ENCODE data around the gene ATP2B2. TPM values are rescaled to one million over a fixed set of nuclear protein-coding genes. Genes with fewer than 3 reads are reported as not detected.

ATP2B2 gene
- total RNA-seq, 2 donors from 2014 or later, result 0.14 to 0.74 TPM

GRCh38 chr3:10376353-10376752 is 129.0 kb downstream of the ATP2B2 start:
- no peaks in the 10 kb centered on the region for H3K27me3 ChIP-seq (replicated peaks; ENCODE audit: insufficient read depth)
- H3K27ac ChIP-seq, result no peak overlapping the region
- DNase-seq (ENCODE audit: low spot score), result no peak
- no peak overlapping the region for H3K4me3 ChIP-seq
- intact Hi-C loops (cut with DNase I), result no loop called here
- H3K9me3 ChIP-seq, result no peaks in the 10 kb centered on the region
- WGBS, result 48% methylated on average over 6 of the region's 6 CpGs
- TF ChIP-seq CTCF (IDR thresholded peaks at IDR 0.05), result no peak
- TF ChIP-seq POLR2A (IDR thresholded peaks at IDR 0.05), result no peak
- TF ChIP-seq POLR2AphosphoS5 (IDR thresholded peaks at IDR 0.05), result no peak
- H3K36me3 ChIP-seq, result no peaks in the 10 kb centered on the region
- H3K4me1 ChIP-seq (replicated peaks), result no peaks in the 10 kb centered on the region

GRCh38 chr3:10375296-10376053 is 129.9 kb downstream of the ATP2B2 start:
- Histone ChIP-seq H3K36me3 (no peaks in the 10 kb centered on the region), H3K27me3 (replicated peaks; ENCODE audit: insufficient read depth) (no peaks in the 10 kb centered on the region), H3K4me3 (no peak overlapping the region), H3K27ac (no peak overlapping the region), H3K9me3 (no peaks in the 10 kb centered on the region), H3K4me1 (replicated peaks) (no peaks in the 10 kb centered on the region)
- DNase-seq (ENCODE audit: low spot score), result no peak
- intact Hi-C loops (cut with DNase I), result no loop called here
- 93% methylated on average over 23 of the region's 23 CpGs for WGBS
- TF ChIP-seq POLR2AphosphoS5 (IDR thresholded peaks at IDR 0.05) (no peak), POLR2A (IDR thresholded peaks at IDR 0.05) (no peak), CTCF (IDR thresholded peaks at IDR 0.05) (no peak)

GRCh38 chr3:10374311-10374710 is 131.1 kb downstream of the ATP2B2 start:
- TF ChIP-seq CTCF (IDR thresholded peaks at IDR 0.05), result no peak
- TF ChIP-seq POLR2AphosphoS5 (IDR thresholded peaks at IDR 0.05), result no peak
- no peak for TF ChIP-seq POLR2A (IDR thresholded peaks at IDR 0.05)
- Histone ChIP-seq H3K27me3 (replicated peaks; ENCODE audit: insufficient read depth) (no peaks in the 10 kb centered on the region), H3K9me3 (no peaks in the 10 kb centered on the region), H3K27ac (no peak overlapping the region), H3K4me1 (replicated peaks) (no peaks in the 10 kb centered on the region), H3K36me3 (no peaks in the 10 kb centered on the region), H3K4me3 (no peak overlapping the region)
- intact Hi-C loops (cut with DNase I), result no loop called here
- DNase-seq (ENCODE audit: low spot score), result no peak
- 62% methylated on average over 11 of the region's 11 CpGs for WGBS

- Histone ChIP-seq H3K27ac (no peak overlapping the region), H3K9me3 (no peaks in the 10 kb centered on the region), H3K4me3 (no peak overlapping the region), H3K27me3 (replicated peaks; ENCODE audit: insufficient read depth) (no peaks in the 10 kb centered on the region), H3K36me3 (no peaks in the 10 kb centered on the region), H3K4me1 (replicated peaks) (no peaks in the 10 kb centered on the region)
- 79% methylated on average over 11 of the region's 11 CpGs for WGBS
- no peak for DNase-seq (ENCODE audit: low spot score)
- no peak for TF ChIP-seq CTCF (IDR thresholded peaks at IDR 0.05)
- no peak for TF ChIP-seq POLR2AphosphoS5 (IDR thresholded peaks at IDR 0.05)
- no peak for TF ChIP-seq POLR2A (IDR thresholded peaks at IDR 0.05)
- intact Hi-C loops (cut with DNase I), result no loop called here
Observed at GRCh38 chr3:10373686-10374261, 131.6 kb downstream of the ATP2B2 start.

- Histone ChIP-seq H3K36me3 (no peaks in the 10 kb centered on the region), H3K27ac (no peak overlapping the region), H3K4me1 (replicated peaks) (no peaks in the 10 kb centered on the region), H3K9me3 (no peaks in the 10 kb centered on the region), H3K27me3 (replicated peaks; ENCODE audit: insufficient read depth) (no peaks in the 10 kb centered on the region), H3K4me3 (no peak overlapping the region)
- WGBS, result 93% methylated on average over 10 of the region's 10 CpGs
- no peak for TF ChIP-seq CTCF (IDR thresholded peaks at IDR 0.05)
- TF ChIP-seq POLR2A (IDR thresholded peaks at IDR 0.05), result no peak
- TF ChIP-seq POLR2AphosphoS5 (IDR thresholded peaks at IDR 0.05), result no peak
- intact Hi-C loops (cut with DNase I), result no loop called here
- DNase-seq (ENCODE audit: low spot score), result no peak
Observed at GRCh38 chr3:10371789-10372188, 133.6 kb downstream of the ATP2B2 start.
